Suprapubic skin (tissue), 4 donors: ENCODE measurements around the gene GATA3. TPM values are rescaled to one million over a fixed set of nuclear protein-coding genes. Genes with fewer than 3 reads are reported as not detected.

Source experiments
- DNase-seq, 2 donors: peaks; one replicate each; pipeline ENCODE4 v3.0.0-alpha.2; 2019; ENCODE audit warnings: low spot score in 2 of 2
- H3K27ac ChIP-seq: fragments of 200-600 bp; sonication (generic); one replicate; pipeline ENCODE4 v1.5.1; 2019
- H3K27me3 ChIP-seq: fragments of 200-600 bp; sonication (generic); one replicate; pipeline ENCODE4 v1.5.1; 2019
- H3K36me3 ChIP-seq: fragments of 200-600 bp; sonication (generic); one replicate; pipeline ENCODE4 v1.5.1; 2019
- H3K4me1 ChIP-seq: fragments of 200-600 bp; sonication (generic); one replicate; pipeline ENCODE4 v1.5.1; 2019
- H3K4me3 ChIP-seq: fragments of 200-600 bp; sonication (generic); one replicate; pipeline ENCODE4 v1.5.1; 2019; ENCODE audit warnings: mild to moderate bottlenecking
- H3K9me3 ChIP-seq: fragments of 200-600 bp; sonication (generic); one replicate; pipeline ENCODE4 v1.5.1; 2019
- CTCF ChIP-seq, 2 donors: fragments of 200-600 bp in 1 of 2; fragments of 450-650 bp in 1 of 2; sonication (generic) in 1 of 2; IDR thresholded peaks; one replicate each; pipeline ENCODE4 v1.5.1; 2016 to 2019; ENCODE audit warnings: antibody characterized with exemption in 2 of 2, mild to moderate bottlenecking in 1 of 2, moderate library complexity in 1 of 2
- EP300 ChIP-seq: sonication (generic); formaldehyde crosslinking; IDR thresholded peaks from one replicate; pipeline ENCODE4 v1.6.1; 2017; ENCODE audit warnings: antibody characterized with exemption
- POLR2A ChIP-seq, 2 donors: fragments of 450-650 bp; IDR thresholded peaks; one replicate each; pipeline ENCODE4 v1.6.1; 2017; ENCODE audit warnings: antibody characterized with exemption in 2 of 2, mild to moderate bottlenecking in 2 of 2, moderate library complexity in 2 of 2
- POLR2AphosphoS5 ChIP-seq, 3 donors: sonication (generic); formaldehyde crosslinking; IDR thresholded peaks; one replicate each; pipeline ENCODE4 v1.6.1; 2017; ENCODE audit warnings: antibody characterized with exemption in 3 of 3
- WGBS: methylation state at CpG from one replicate; pipeline ENCODE4 v1.1.5; 2018; 5-methylcytosine and 5-hydroxymethylcytosine counted together
- total RNA-seq, 4 donors: library from RNA; depleted of rRNA; stranded (reverse); fragments of >200 nt; gene quantifications; one replicate each; pipeline ENCODE4 v1.1.0, GENCODE V29; 2016

Gene GATA3
- total RNA-seq, 4 donors from 2014 or later, result 91.0 to 241 (median 164) TPM

- no peaks in the 10 kb centered on the region for H3K9me3 ChIP-seq
- DNase-seq, result no peak
- H3K27me3 ChIP-seq, result no peaks in the 10 kb centered on the region
- H3K36me3 ChIP-seq, result no peaks in the 10 kb centered on the region
- no peak overlapping the region for H3K4me3 ChIP-seq
- no peak for TF ChIP-seq CTCF (IDR thresholded peaks at IDR 0.05)
- H3K4me1 ChIP-seq, result no peaks in the 10 kb centered on the region
- H3K27ac ChIP-seq, result no peak overlapping the region
- 84% methylated on average over 13 of the region's 13 CpGs for WGBS
Measured at GRCh38 chr10:8112230-8112905, 57.9 kb downstream of the GATA3 start.

GRCh38 chr10:8112942-8113442 lies 58.5 kb downstream of the GATA3 start:
- Histone ChIP-seq H3K9me3 (no peaks in the 10 kb centered on the region), H3K36me3 (no peaks in the 10 kb centered on the region), H3K4me1 (no peaks in the 10 kb centered on the region), H3K4me3 (no peak overlapping the region), H3K27me3 (no peaks in the 10 kb centered on the region), H3K27ac (no peak overlapping the region)
- 84% methylated on average over 4 of the region's 4 CpGs for WGBS
- no peak for DNase-seq
- TF ChIP-seq POLR2A (IDR thresholded peaks at IDR 0.05) (no peak), CTCF (IDR thresholded peaks at IDR 0.05) (no peak), EP300 (no peak), POLR2AphosphoS5 (IDR thresholded peaks at IDR 0.05) (no peak)

GRCh38 chr10:8113616-8114015 lies 59.1 kb downstream of the GATA3 start:
- Histone ChIP-seq H3K4me1 (no peaks in the 10 kb centered on the region), H3K36me3 (no peaks in the 10 kb centered on the region), H3K9me3 (no peaks in the 10 kb centered on the region), H3K4me3 (no peak overlapping the region), H3K27ac (no peak overlapping the region), H3K27me3 (no peaks in the 10 kb centered on the region)
- TF ChIP-seq POLR2A (IDR thresholded peaks at IDR 0.05) (no peak), CTCF (IDR thresholded peaks at IDR 0.05) (no peak), EP300 (no peak), POLR2AphosphoS5 (IDR thresholded peaks at IDR 0.05) (no peak)
- whole genome bisulfite sequencing, result 91% methylated on average over 5 of the region's 5 CpGs
- DNase-seq, result no peak

- Histone ChIP-seq H3K4me1 (no peaks in the 10 kb centered on the region), H3K36me3 (no peaks in the 10 kb centered on the region), H3K4me3 (no peak overlapping the region), H3K9me3 (no peaks in the 10 kb centered on the region), H3K27ac (no peak overlapping the region), H3K27me3 (no peaks in the 10 kb centered on the region)
- WGBS, result 90% methylated on average over 13 of the region's 13 CpGs
- no peak for DNase-seq
- no peak for TF ChIP-seq CTCF (IDR thresholded peaks at IDR 0.05)
- no peak for TF ChIP-seq POLR2A (IDR thresholded peaks at IDR 0.05)
- TF ChIP-seq POLR2AphosphoS5 (IDR thresholded peaks at IDR 0.05), result no peak
- TF ChIP-seq EP300, result no peak
Measured at GRCh38 chr10:8114741-8115617, 60.5 kb downstream of the GATA3 start.

GRCh38 chr10:8115618-8115980 lies 61.1 kb downstream of the GATA3 start:
- Histone ChIP-seq H3K4me1 (no peaks in the 10 kb centered on the region), H3K27me3 (no peaks in the 10 kb centered on the region), H3K9me3 (no peaks in the 10 kb centered on the region), H3K36me3 (no peaks in the 10 kb centered on the region), H3K27ac (no peak overlapping the region), H3K4me3 (no peak overlapping the region)
- DNase-seq, result no peak
- 94% methylated on average over 3 of the region's 3 CpGs for WGBS
- no peak for TF ChIP-seq CTCF (IDR thresholded peaks at IDR 0.05)
- TF ChIP-seq POLR2A (IDR thresholded peaks at IDR 0.05), result no peak
- no peak for TF ChIP-seq POLR2AphosphoS5 (IDR thresholded peaks at IDR 0.05)
- TF ChIP-seq EP300, result no peak
